RCC 7860 (cell line): ENCODE results near the gene ACP2.
"Not testable (repeated sequence)": the region's sequence is repeated elsewhere in the genome, so short reads cannot be mapped to it uniquely, and the experiment has no call there.

ENCODE experiments used
- DNase-seq: peaks from one replicate; pipeline ENCODE4 v3.0.0-alpha.2; 2015; ENCODE audit warnings: low spot score
- FAIRE-seq: peaks from 2 replicates; lab custom pipeline; 2012; peaks lifted over from hg19 to GRCh38; lab: Jason Lieb, UNC

Gene ACP2

DNA sequence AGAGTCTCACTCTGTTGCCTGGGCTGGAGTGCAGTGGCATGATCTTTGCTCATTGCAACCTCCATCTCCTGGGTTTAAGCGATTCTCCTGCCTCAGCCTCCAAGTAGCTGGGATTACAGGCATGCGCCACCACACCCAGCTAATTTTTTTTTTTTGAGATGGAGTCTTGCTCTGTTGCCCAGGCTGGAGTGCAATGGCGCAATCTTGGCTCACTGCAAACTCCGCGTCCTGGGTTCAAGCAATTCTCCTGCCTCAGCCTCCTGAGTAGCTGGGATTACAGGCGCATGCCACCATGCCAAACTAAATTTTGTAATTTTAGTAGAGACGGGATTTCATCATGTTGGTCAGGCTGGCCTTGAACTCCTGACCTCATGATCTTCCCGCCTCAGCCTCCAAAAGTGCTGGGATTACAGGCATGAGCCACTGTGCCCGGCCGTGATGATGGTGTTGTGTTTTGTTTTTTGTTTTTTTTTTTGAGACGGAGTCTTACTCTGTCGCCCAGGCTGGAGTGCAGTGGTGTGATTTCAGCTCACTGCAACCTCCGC is 40.5 kb downstream of the ACP2 start:
- not testable (repeated sequence) for DNase-seq, FAIRE-seq

DNA sequence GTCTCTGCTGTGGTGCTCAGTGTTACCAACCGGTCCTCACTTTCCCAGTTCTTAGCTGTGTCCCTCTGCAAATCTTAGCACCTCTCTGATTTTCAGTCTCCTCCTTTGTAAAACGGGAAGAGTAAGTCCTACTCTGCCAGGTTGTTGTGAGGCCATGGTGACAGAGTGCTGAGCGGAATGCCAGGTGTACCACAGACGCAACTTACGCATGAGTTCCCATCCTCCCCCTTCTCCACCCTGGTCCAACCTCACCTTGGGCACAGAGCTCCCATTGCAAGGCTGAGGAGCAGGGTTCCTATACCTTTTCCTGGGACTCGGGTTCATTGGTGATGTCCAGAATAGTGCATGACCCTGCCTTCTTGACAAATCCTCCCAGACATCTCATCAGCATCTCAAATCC is 41.2 kb downstream of the ACP2 start:
- no peak for DNase-seq
- no peak for FAIRE-seq

DNA sequence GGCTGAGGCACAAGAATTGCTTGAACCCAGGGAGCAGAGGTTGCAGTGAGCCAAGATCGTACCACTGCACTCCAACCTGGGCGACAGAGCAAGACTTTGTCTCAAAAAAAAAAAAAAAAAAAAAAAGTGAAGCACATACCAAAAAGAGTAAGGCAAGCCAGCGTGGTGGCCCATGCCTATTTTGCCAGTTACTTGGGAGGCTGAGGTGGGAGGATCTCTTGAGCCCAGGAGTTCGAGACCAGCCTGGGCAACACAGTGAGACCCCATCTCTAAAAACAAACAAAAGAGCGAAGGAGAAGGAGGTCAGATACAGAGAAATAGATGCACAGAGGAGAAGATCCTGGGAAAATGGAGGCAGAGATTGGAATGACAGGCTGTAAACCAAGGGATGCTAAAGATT is 42.0 kb downstream of the ACP2 start:
- FAIRE-seq, DNase-seq: not testable (repeated sequence)

DNA sequence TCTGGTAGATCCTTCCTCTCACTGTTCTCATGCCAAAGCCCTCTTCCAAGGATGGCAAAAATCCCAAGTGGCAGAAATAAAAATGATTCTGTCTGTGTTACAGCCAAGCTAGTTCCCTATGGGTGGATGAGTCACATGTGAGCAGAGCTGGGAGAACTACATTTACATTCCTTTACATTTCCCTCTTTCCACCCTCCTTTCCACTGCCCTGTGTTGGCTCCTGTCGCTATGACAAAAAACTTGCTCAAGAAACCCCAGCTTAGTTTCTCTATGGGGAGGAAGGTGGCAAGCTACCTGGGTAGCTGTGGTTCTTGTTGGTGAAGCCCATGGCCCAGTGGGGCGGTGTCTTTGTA is 44.0 kb downstream of the ACP2 start:
- DNase-seq (peak; percentile 14), FAIRE-seq (no peak)

DNA sequence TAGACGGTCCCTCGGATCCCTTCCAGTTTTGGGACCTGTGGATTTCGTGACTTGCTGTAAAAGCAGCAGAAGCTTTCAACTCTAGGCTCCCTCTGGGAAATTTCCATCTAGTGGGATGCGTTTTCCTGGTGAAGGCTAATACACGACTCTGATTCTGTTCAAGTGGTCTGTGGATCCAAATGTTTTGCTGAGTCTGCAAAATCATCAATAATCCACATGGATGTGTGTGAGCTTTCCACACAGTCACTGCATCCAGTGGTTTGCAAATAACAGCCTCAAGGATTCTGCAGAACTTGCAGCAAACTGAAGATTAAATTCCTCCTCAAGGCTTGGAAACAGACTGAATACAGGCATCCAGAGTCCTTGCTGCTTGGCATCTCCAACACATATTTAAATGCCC is 46.0 kb downstream of the ACP2 start:
- FAIRE-seq (no peak), DNase-seq (no peak)

DNA sequence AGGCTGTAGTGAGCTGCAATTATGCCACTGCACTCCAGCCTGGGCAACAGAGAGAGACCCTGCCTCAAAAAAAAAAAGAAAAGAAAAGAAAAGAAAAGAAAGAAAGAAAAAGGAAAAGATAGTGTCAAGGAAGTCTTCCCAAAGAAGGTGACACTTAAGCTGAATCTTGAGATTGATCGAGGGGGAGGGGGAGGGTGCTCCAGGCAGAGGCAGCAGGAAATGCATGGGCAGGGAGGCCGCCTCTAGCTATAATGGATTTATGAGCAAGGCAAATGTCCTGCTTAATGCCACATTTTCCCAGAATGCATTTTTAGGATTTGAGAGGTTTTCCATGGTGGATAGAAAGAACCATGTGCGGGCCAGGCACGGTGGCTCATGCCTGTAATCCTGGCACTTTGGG is 47.6 kb downstream of the ACP2 start:
- no peak for DNase-seq
- no peak for FAIRE-seq

DNA sequence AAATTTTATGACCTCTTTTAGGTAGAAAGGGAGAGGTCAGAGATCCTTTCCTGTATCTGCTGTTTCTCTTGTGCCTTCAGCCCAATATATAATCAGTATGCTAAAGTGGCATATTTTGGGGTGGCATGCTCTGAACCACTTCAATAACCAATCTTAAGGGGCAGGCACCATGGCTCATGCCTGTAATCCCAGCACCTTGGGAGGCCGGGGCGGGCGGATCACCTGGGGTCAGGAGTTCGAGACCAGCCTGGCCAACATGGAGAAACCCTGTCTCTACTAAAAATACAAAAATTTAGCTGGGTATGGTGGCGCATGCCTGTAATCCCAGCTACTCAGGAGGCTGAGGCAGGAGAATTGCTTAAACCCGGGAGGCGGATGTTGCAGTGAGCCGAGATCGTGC is 50.5 kb downstream of the ACP2 start:
- DNase-seq, FAIRE-seq: not testable (repeated sequence)

DNA sequence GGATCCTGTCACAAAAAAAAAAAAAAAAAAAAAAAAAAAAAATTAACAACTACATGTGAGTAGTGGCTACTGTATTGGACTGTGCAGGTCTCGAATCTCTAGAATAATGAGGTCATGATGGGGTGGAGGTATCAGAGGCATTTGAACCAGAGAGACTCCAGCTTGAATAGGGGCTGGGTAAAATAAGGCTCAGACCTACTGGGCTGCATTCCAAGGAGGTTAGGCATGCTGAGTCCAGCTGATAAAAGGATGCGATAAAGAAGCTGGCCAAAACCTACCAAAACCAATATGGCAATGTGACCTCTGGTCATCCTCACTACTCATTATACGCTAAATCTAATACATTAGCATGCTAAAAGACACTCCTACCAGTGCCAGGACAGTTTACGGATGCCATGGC is 56.5 kb downstream of the ACP2 start:
- no peak for DNase-seq
- FAIRE-seq, result no peak

DNA sequence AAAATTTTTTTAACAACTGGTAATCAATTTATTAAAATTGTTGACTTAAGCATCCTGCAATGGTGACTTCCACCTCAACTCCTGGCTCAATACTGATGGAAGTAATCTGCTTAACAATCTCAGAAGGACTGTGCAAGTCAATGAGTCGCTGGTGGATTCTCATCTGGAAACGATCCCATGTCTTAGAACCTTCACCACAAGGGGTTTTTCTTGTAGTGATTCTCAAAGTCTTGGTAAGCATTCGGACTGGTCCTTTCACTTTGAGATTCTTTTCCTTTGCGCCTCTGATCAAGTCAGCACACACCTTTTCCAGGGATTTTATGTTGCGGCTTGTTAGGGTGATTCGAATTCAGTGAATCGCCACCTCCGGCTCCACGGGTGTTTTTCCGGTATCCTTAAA is 57.5 kb downstream of the ACP2 start:
- not testable (repeated sequence) for DNase-seq, FAIRE-seq
